Kidney (tissue), 14 donors: ENCODE measurements around the gene NUB1. TPM values are rescaled to one million over a fixed set of nuclear protein-coding genes. Genes with fewer than 3 reads are reported as not detected.

Experiments used
- DNase-seq, 5 donors: peaks; one replicate each; pipeline ENCODE4 v3.0.0-alpha.2; 2013 to 2020
- FAIRE-seq: peaks from 2 replicates; lab custom pipeline; 2012; peaks lifted over from hg19 to GRCh38; lab: Jason Lieb, UNC
- H3K27ac ChIP-seq, 2 donors: one replicate each; pipeline ENCODE4 v1.7.0; 2013; ENCODE audit warnings: low read depth in 2 of 2, low read length in 2 of 2, inconsistent platforms in 1 of 2
- H3K27me3 ChIP-seq: one replicate; pipeline ENCODE4 v1.7.1; 2013; ENCODE audit warnings: low read length, inconsistent platforms; ENCODE audit not compliant: control insufficient read depth, insufficient read depth
- H3K36me3 ChIP-seq, 3 donors: one replicate each; pipeline versions ENCODE4 v1.7.0 to v1.7.1; 2013; ENCODE audit warnings: low read length in 3 of 3, control low read depth in 1 of 3, inconsistent platforms in 1 of 3; ENCODE audit not compliant: insufficient read depth in 3 of 3, control insufficient read depth in 2 of 3
- H3K4me1 ChIP-seq, 3 donors: one replicate each; pipeline versions ENCODE4 v1.7.0 to v1.7.1; 2013; ENCODE audit warnings: low read length in 3 of 3, inconsistent platforms in 1 of 3, low read depth in 1 of 3; ENCODE audit not compliant: control insufficient read depth in 2 of 3, insufficient read depth in 2 of 3
- H3K4me3 ChIP-seq, 3 donors: one replicate each; pipeline versions ENCODE4 v1.7.0 to v1.8.1; 2013; ENCODE audit warnings: low read length in 3 of 3, control low read depth in 1 of 3, inconsistent platforms in 1 of 3
- H3K9ac ChIP-seq, 3 donors: one replicate each; pipeline versions ENCODE4 v1.7.0 to v1.7.1; 2013; ENCODE audit warnings: low read length in 3 of 3, control low read depth in 1 of 3, inconsistent platforms in 1 of 3
- H3K9me3 ChIP-seq, 3 donors: one replicate each; pipeline versions ENCODE4 v1.7.0 to v1.7.1; 2013; ENCODE audit warnings: low read length in 3 of 3, control low read depth in 1 of 3, inconsistent platforms in 1 of 3; ENCODE audit not compliant: control insufficient read depth in 2 of 3, insufficient read depth in 1 of 3
- CTCF ChIP-seq: IDR thresholded peaks from 3 replicates; pipeline ENCODE4 v1.5.1; 2012; ENCODE audit warnings: mild to moderate bottlenecking, moderate library complexity, borderline replicate concordance; ENCODE audit not compliant: insufficient read depth; ENCODE audit errors: extremely low read depth
- intact Hi-C: fragments of 100-400 bp; cut with DNase I; formaldehyde crosslinking; loops from one replicate; pipeline ENCODE4 v1.11.1; 2022
- polyA plus RNA-seq: library from polyadenylated mRNA; stranded (reverse); fragments of 350-450 nt; fragmentation: Illumina TruSeq; extraction: RNeasy Lipid Tissue Mini Kit (QIAGEN cat#74804); gene quantifications from one replicate; pipeline ENCODE4 v1.2.3, GENCODE V29; 2014; ENCODE audit warnings: low read depth, low replicate concordance; ENCODE audit not compliant: insufficient read depth
- total RNA-seq: library from RNA; stranded (reverse); fragmentation: NEBNext Ultra II Directional; extraction: Animal tissue kit (Norgen Biotek cat#: 25700); gene quantifications from one replicate; pipeline ENCODE4 v1.2.1, GENCODE V29; 2021
- donor health status: control.
- donor health status: control.
- donor health status: control.
- donor health status: control.
- donor health status: control.
- donor health status: DM: yes; HTN: yes; CAD: no.
- donor health status: Normal renal cell carcinoma (clear cell type).

NUB1 gene
- total and polyA plus RNA-seq, 2 donors from 2014 or later = 32.7 to 51.8 TPM

- Histone ChIP-seq H3K4me1 (peaks cover 0 to 9% (median 0%) of the 10 kb centered on the region in 3 donors), H3K9me3 (no peaks in the 10 kb centered on the region), H3K27me3 (no peaks in the 10 kb centered on the region), H3K4me3 (no peak overlapping the region), H3K27ac (no peak overlapping the region), H3K36me3 (peaks cover 0 to 32% (median 16%) of the 10 kb centered on the region in 3 donors), H3K9ac (no peak overlapping the region)
- TF ChIP-seq CTCF = no peak
- intact Hi-C loops = loop anchor here (10.0 kb wide), 1 partner anchor 77 kb away; no protein-coding TSS in a partner anchor
- FAIRE-seq = no peak
- peak in 1 of 5 donors; percentile 57 for DNase-seq
Observed at GRCh38 chr7:151377406-151377805, 35.8 kb downstream of the NUB1 start.

GRCh38 chr7:151378011-151378410 lies 36.4 kb downstream of the NUB1 start:
- Histone ChIP-seq H3K27me3 (no peaks in the 10 kb centered on the region), H3K36me3 (peaks cover 0 to 32% (median 16%) of the 10 kb centered on the region in 3 donors), H3K27ac (no peak overlapping the region), H3K9me3 (no peaks in the 10 kb centered on the region), H3K4me3 (no peak overlapping the region), H3K4me1 (peaks cover 0 to 9% (median 0%) of the 10 kb centered on the region in 3 donors), H3K9ac (no peak overlapping the region)
- intact Hi-C loops = loop anchor here (10.0 kb wide), 1 partner anchor 77 kb away; no protein-coding TSS in a partner anchor
- no peak for TF ChIP-seq CTCF
- FAIRE-seq (no peak), DNase-seq (no peak)

- Histone ChIP-seq H3K4me1 (peaks cover 0 to 9% (median 0%) of the 10 kb centered on the region in 3 donors), H3K9ac (no peak overlapping the region), H3K4me3 (no peak overlapping the region), H3K9me3 (no peaks in the 10 kb centered on the region), H3K27me3 (no peaks in the 10 kb centered on the region), H3K36me3 (peaks cover 0 to 32% (median 15%) of the 10 kb centered on the region in 3 donors), H3K27ac (no peak overlapping the region)
- DNase-seq = peak in 1 of 5 donors; percentile 74
- TF ChIP-seq CTCF = no peak
- intact Hi-C loops = loop anchor here (10.0 kb wide), 1 partner anchor 76 kb away; no protein-coding TSS in a partner anchor
- FAIRE-seq = no peak
Observed at GRCh38 chr7:151378496-151379192, 37.0 kb downstream of the NUB1 start.
